Fibroblast of the conjunctiva (primary cell): ENCODE data around the gene CD34.

Experiments
- DNase-seq: peaks from one replicate; pipeline ENCODE4 v3.0.0-alpha.2; 2010; ENCODE audit warnings: low read depth

CD34 gene

GRCh38 chr1:207832796-207833195 lies 78.1 kb downstream of the CD34 start:
- DNase-seq, result no peak

GRCh38 chr1:207831517-207832327 lies 79.2 kb downstream of the CD34 start:
- no peak for DNase-seq
